SK-N-SH treated with all-trans-retinoic acid at 6 μM for 48 hours (cell line): ENCODE measurements around the gene CYP4F2.

Experiments used
- ATAC-seq: fragments of 200-7000 bp; cut with Tn5 transposase; 3 replicates; pipeline ENCODE4 v1.9.1; 2020; ENCODE audit warnings: mild to moderate bottlenecking, moderate library complexity
- ARNTL ChIP-seq: fragments of 450-650 bp; formaldehyde crosslinking; IDR thresholded peaks from 2 replicates; pipeline ENCODE4 v1.5.0; 2020; ENCODE audit warnings: low read depth, mild to moderate bottlenecking, moderate library complexity, borderline replicate concordance
- BACH2 ChIP-seq: fragments of 250-450 bp; sonication (Bioruptor Pico); IDR thresholded peaks from 2 replicates; pipeline ENCODE4 v1.9.0; 2021; ENCODE audit warnings: mild to moderate bottlenecking, borderline replicate concordance
- CSDC2 ChIP-seq: fragments of 250-450 bp; sonication (Bioruptor Pico); IDR thresholded peaks from 2 replicates; pipeline ENCODE4 v1.5.0; 2020; ENCODE audit warnings: mild to moderate bottlenecking, moderate library complexity
- ESRRG ChIP-seq: fragments of 250-450 bp; sonication (Bioruptor Pico); IDR thresholded peaks from 2 replicates; pipeline ENCODE4 v1.6.1; 2021; ENCODE audit warnings: mild to moderate bottlenecking
- GLIS3 ChIP-seq: fragments of 250-450 bp; sonication (Bioruptor Pico); IDR thresholded peaks from 2 replicates; pipeline ENCODE4 v1.5.0; 2020; ENCODE audit warnings: mild to moderate bottlenecking, moderate library complexity
- ISL1 ChIP-seq: fragments of 250-450 bp; sonication (Bioruptor Pico); IDR thresholded peaks from 2 replicates; pipeline ENCODE4 v2.1.2; 2022; ENCODE audit warnings: mild to moderate bottlenecking, moderate library complexity
- OSR1 ChIP-seq: fragments of 250-450 bp; sonication (Bioruptor Pico); IDR thresholded peaks from 2 replicates; pipeline ENCODE4 v1.8.0; 2022; ENCODE audit warnings: moderate library complexity, mild to moderate bottlenecking, inconsistent platforms
- PPARA ChIP-seq: fragments of 250-450 bp; sonication (Bioruptor Pico); IDR thresholded peaks from 2 replicates; pipeline ENCODE4 v1.5.0; 2020; ENCODE audit warnings: mild to moderate bottlenecking, borderline replicate concordance
- RARB ChIP-seq: fragments of 250-450 bp; sonication (Bioruptor Pico); IDR thresholded peaks from 2 replicates; pipeline ENCODE4 v1.8.0; 2021; ENCODE audit warnings: mild to moderate bottlenecking, moderate library complexity
- TCF4 ChIP-seq: fragments of 250-450 bp; sonication (Bioruptor Pico); IDR thresholded peaks from 2 replicates; pipeline ENCODE4 v1.8.0; 2021; ENCODE audit warnings: mild to moderate bottlenecking, moderate library complexity, borderline replicate concordance
- TOX ChIP-seq: fragments of 250-450 bp; sonication (Bioruptor Pico); IDR thresholded peaks from 2 replicates; pipeline ENCODE4 v1.8.0; 2021; ENCODE audit warnings: mild to moderate bottlenecking, moderate library complexity, borderline replicate concordance
- ZC3H10 ChIP-seq: fragments of 250-450 bp; sonication (Bioruptor Pico); IDR thresholded peaks from 2 replicates; pipeline ENCODE4 v1.5.1; 2021; ENCODE audit warnings: mild to moderate bottlenecking, moderate library complexity
- ZFP3 ChIP-seq: fragments of 250-450 bp; sonication (Bioruptor Pico); IDR thresholded peaks from 2 replicates; pipeline ENCODE4 v1.5.0; 2020; ENCODE audit warnings: mild to moderate bottlenecking, moderate library complexity
- ZFP30 ChIP-seq: fragments of 450-650 bp; formaldehyde crosslinking; IDR thresholded peaks from 2 replicates; pipeline ENCODE4 v1.5.0; 2022; ENCODE audit warnings: mild to moderate bottlenecking, moderate library complexity
- ZNF565 ChIP-seq: fragments of 450-650 bp; formaldehyde crosslinking; conservative IDR thresholded peaks from 2 replicates; pipeline ENCODE4 v1.5.0; 2020; ENCODE audit warnings: low read depth, mild to moderate bottlenecking, moderate library complexity
- ZNF70 ChIP-seq: fragments of 450-650 bp; formaldehyde crosslinking; IDR thresholded peaks from 2 replicates; pipeline ENCODE4 v1.5.0; 2020; ENCODE audit warnings: mild to moderate bottlenecking, moderate library complexity
- ZNF8 ChIP-seq: fragments of 450-650 bp; formaldehyde crosslinking; IDR thresholded peaks from 2 replicates; pipeline ENCODE4 v1.5.0; 2020; ENCODE audit warnings: mild to moderate bottlenecking, moderate library complexity
- TF ChIP-seq, protein P1 (sequence below): fragments of 250-450 bp; sonication (Bioruptor Pico); IDR thresholded peaks from 2 replicates; pipeline ENCODE4 v1.8.0; 2021; ENCODE audit warnings: low read depth, mild to moderate bottlenecking, moderate library complexity, borderline replicate concordance
- TF ChIP-seq, protein P2 (sequence below): fragments of 250-450 bp; sonication (Bioruptor Pico); IDR thresholded peaks from 2 replicates; pipeline ENCODE4 v1.8.0; 2020; ENCODE audit warnings: mild to moderate bottlenecking, moderate library complexity, borderline replicate concordance
- TF ChIP-seq, protein P3 (sequence below): fragments of 250-450 bp; sonication (Bioruptor Pico); IDR thresholded peaks from 2 replicates; pipeline ENCODE4 v1.5.0; 2020; ENCODE audit warnings: mild to moderate bottlenecking, moderate library complexity
- TF ChIP-seq, protein P4 (sequence below): fragments of 250-450 bp; sonication (Bioruptor Pico); IDR thresholded peaks from 2 replicates; pipeline ENCODE4 v1.5.1; 2020; ENCODE audit warnings: low read depth, mild to moderate bottlenecking, moderate library complexity
- TF ChIP-seq, protein P5 (sequence below): fragments of 250-450 bp; sonication (Bioruptor Pico); IDR thresholded peaks from 2 replicates; pipeline ENCODE4 v1.5.1; 2021; ENCODE audit warnings: mild to moderate bottlenecking, moderate library complexity

CYP4F2 gene

DNA sequence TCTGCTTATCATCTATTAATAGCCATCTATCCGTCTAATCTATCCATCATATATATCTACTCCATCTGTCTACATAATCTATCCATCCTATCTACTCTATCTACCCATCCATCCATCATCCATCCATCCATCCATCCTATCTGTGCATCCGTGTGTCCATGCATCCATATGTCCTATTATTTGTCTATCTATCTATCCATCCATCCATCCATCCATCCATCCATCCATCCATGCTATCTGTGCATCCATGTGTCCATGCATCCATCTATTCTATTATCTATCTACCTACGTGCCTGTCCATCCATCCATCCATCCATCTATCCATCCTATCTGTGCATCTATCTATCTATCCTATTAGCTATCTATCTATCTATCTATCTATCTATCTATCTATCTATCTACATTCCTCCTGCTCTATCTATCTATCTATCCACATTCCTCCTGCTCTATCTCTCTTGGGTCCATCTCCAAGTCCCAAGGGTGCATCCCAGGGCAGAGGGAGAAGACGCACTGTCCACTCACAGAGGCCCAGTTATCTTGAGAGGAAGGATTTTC lies 1.9 kb downstream of the CYP4F2 start:
- TF ChIP-seq CSDC2, result no peak
- TF ChIP-seq ZNF70, result no peak
- no peak for TF ChIP-seq TOX (CRISPR knock-in tag)
- no peak for TF ChIP-seq RARB (CRISPR knock-in tag)
- no peak for TF ChIP-seq ISL1 (CRISPR knock-in tag)
- TF ChIP-seq, protein P1, sequence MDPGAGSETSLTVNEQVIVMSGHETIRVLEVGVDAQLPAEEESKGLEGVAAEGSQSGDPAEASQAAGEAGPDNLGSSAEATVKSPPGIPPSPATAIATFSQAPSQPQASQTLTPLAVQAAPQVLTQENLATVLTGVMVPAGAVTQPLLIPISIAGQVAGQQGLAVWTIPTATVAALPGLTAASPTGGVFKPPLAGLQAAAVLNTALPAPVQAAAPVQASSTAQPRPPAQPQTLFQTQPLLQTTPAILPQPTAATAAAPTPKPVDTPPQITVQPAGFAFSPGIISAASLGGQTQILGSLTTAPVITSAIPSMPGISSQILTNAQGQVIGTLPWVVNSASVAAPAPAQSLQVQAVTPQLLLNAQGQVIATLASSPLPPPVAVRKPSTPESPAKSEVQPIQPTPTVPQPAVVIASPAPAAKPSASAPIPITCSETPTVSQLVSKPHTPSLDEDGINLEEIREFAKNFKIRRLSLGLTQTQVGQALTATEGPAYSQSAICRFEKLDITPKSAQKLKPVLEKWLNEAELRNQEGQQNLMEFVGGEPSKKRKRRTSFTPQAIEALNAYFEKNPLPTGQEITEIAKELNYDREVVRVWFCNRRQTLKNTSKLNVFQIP (CRISPR knock-in tag), result no peak
- TF ChIP-seq BACH2 (CRISPR knock-in tag), result no peak
- no peak for TF ChIP-seq ZNF8 (CRISPR knock-in tag)
- no peak for TF ChIP-seq OSR1 (CRISPR knock-in tag)
- TF ChIP-seq TCF4 (CRISPR knock-in tag), result no peak
- TF ChIP-seq, protein P2, sequence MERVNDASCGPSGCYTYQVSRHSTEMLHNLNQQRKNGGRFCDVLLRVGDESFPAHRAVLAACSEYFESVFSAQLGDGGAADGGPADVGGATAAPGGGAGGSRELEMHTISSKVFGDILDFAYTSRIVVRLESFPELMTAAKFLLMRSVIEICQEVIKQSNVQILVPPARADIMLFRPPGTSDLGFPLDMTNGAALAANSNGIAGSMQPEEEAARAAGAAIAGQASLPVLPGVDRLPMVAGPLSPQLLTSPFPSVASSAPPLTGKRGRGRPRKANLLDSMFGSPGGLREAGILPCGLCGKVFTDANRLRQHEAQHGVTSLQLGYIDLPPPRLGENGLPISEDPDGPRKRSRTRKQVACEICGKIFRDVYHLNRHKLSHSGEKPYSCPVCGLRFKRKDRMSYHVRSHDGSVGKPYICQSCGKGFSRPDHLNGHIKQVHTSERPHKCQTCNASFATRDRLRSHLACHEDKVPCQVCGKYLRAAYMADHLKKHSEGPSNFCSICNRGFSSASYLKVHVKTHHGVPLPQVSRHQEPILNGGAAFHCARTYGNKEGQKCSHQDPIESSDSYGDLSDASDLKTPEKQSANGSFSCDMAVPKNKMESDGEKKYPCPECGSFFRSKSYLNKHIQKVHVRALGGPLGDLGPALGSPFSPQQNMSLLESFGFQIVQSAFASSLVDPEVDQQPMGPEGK (CRISPR knock-in tag), result no peak
- no peak for TF ChIP-seq ZFP30
- no peak for TF ChIP-seq ARNTL (CRISPR knock-in tag)
- TF ChIP-seq GLIS3 (CRISPR knock-in tag), result no peak
- TF ChIP-seq PPARA (CRISPR knock-in tag), result no peak
- TF ChIP-seq ZNF565 (CRISPR knock-in tag), result no peak
- TF ChIP-seq ESRRG (CRISPR knock-in tag), result no peak
- TF ChIP-seq, protein P3, sequence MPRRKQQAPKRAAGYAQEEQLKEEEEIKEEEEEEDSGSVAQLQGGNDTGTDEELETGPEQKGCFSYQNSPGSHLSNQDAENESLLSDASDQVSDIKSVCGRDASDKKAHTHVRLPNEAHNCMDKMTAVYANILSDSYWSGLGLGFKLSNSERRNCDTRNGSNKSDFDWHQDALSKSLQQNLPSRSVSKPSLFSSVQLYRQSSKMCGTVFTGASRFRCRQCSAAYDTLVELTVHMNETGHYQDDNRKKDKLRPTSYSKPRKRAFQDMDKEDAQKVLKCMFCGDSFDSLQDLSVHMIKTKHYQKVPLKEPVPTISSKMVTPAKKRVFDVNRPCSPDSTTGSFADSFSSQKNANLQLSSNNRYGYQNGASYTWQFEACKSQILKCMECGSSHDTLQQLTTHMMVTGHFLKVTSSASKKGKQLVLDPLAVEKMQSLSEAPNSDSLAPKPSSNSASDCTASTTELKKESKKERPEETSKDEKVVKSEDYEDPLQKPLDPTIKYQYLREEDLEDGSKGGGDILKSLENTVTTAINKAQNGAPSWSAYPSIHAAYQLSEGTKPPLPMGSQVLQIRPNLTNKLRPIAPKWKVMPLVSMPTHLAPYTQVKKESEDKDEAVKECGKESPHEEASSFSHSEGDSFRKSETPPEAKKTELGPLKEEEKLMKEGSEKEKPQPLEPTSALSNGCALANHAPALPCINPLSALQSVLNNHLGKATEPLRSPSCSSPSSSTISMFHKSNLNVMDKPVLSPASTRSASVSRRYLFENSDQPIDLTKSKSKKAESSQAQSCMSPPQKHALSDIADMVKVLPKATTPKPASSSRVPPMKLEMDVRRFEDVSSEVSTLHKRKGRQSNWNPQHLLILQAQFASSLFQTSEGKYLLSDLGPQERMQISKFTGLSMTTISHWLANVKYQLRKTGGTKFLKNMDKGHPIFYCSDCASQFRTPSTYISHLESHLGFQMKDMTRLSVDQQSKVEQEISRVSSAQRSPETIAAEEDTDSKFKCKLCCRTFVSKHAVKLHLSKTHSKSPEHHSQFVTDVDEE, result no peak
- TF ChIP-seq, protein P4, sequence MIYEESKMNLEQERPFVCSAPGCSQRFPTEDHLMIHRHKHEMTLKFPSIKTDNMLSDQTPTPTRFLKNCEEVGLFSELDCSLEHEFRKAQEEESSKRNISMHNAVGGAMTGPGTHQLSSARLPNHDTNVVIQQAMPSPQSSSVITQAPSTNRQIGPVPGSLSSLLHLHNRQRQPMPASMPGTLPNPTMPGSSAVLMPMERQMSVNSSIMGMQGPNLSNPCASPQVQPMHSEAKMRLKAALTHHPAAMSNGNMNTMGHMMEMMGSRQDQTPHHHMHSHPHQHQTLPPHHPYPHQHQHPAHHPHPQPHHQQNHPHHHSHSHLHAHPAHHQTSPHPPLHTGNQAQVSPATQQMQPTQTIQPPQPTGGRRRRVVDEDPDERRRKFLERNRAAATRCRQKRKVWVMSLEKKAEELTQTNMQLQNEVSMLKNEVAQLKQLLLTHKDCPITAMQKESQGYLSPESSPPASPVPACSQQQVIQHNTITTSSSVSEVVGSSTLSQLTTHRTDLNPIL (CRISPR knock-in tag), result no peak
- ATAC-seq, result no peak

DNA sequence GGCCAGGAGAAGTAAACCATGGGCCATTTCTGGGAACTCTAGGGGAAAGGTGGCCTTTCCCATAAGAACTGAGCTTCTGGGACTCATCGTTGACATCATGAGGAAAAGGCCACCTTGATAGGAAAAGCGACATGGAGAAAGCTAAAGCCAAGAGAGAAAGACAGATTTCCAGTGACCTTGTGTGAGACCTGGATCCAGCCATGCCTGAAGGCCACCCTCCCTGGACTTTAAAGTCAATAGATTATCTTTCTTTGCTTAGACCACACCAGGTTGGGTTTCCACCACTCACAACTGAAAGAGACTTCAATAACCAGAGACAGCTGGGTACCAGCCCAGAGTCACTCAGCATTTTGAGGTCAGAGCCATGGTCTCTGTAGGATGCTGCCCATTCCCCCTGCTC lies 3.5 kb downstream of the CYP4F2 start:
- TF ChIP-seq, protein P2 (CRISPR knock-in tag), result no peak
- TF ChIP-seq ESRRG (CRISPR knock-in tag) (no peak), OSR1 (CRISPR knock-in tag) (no peak), RARB (CRISPR knock-in tag) (no peak), CSDC2 (no peak), PPARA (CRISPR knock-in tag) (no peak), ZFP30 (no peak), ZC3H10 (CRISPR knock-in tag) (no peak), ZNF70 (no peak), ZFP3 (CRISPR knock-in tag) (no peak)
- TF ChIP-seq, protein P3, result no peak
- TF ChIP-seq, protein P4 (CRISPR knock-in tag), result no peak
- TF ChIP-seq, protein P5, sequence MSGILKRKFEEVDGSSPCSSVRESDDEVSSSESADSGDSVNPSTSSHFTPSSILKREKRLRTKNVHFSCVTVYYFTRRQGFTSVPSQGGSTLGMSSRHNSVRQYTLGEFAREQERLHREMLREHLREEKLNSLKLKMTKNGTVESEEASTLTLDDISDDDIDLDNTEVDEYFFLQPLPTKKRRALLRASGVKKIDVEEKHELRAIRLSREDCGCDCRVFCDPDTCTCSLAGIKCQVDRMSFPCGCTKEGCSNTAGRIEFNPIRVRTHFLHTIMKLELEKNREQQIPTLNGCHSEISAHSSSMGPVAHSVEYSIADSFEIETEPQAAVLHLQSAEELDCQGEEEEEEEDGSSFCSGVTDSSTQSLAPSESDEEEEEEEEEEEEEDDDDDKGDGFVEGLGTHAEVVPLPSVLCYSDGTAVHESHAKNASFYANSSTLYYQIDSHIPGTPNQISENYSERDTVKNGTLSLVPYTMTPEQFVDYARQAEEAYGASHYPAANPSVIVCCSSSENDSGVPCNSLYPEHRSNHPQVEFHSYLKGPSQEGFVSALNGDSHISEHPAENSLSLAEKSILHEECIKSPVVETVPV (CRISPR knock-in tag), result no peak
- ATAC-seq, result no peak
